Sigmoid colon (tissue), 7 donors: ENCODE results near the gene KDELR3. TPM values are rescaled to one million over a fixed set of nuclear protein-coding genes. Genes with fewer than 3 reads are reported as not detected.

Experiments
- DNase-seq: peaks from one replicate; pipeline ENCODE4 v3.0.0-alpha.2; 2019
- H3K27ac ChIP-seq, 4 donors: fragments of 200-600 bp; sonication (generic); one replicate each; pipeline ENCODE4 v1.5.1; 2016 to 2019; ENCODE audit warnings: mild to moderate bottlenecking in 1 of 4
- H3K27me3 ChIP-seq, 3 donors: fragments of 200-600 bp; sonication (generic); one replicate each; pipeline ENCODE4 v1.5.1; 2019; ENCODE audit warnings: mild to moderate bottlenecking in 1 of 3
- H3K36me3 ChIP-seq, 4 donors: fragments of 200-600 bp; sonication (generic); one replicate each; pipeline ENCODE4 v1.5.1; 2016 to 2019
- H3K4me1 ChIP-seq, 4 donors: fragments of 200-600 bp; sonication (generic); one replicate each; pipeline ENCODE4 v1.5.1; 2017 to 2019
- H3K4me3 ChIP-seq, 4 donors: fragments of 200-600 bp; sonication (generic); one replicate each; pipeline ENCODE4 v1.5.1; 2017 to 2019; ENCODE audit warnings: mild to moderate bottlenecking in 2 of 4, moderate library complexity in 1 of 4
- H3K9me3 ChIP-seq, 4 donors: fragments of 200-600 bp in 3 of 4; sonication (generic) in 3 of 4; one replicate each; pipeline versions ENCODE4 v1.5.1 to v1.6.1; 2013 to 2019
- CTCF ChIP-seq, 4 experiments: fragments of 450-650 bp in 3 of 4; fragments of 200-600 bp in 1 of 4; IDR thresholded peaks; one replicate each; pipeline ENCODE4 v1.5.1; 2016 to 2019; ENCODE audit warnings: antibody characterized with exemption in 4 of 4, mild to moderate bottlenecking in 3 of 4, moderate library complexity in 2 of 4
- EP300 ChIP-seq, 4 donors: sonication (generic); formaldehyde crosslinking; IDR thresholded peaks; one replicate each; pipeline ENCODE4 v1.6.1; 2017; ENCODE audit warnings: antibody characterized with exemption in 4 of 4
- POLR2A ChIP-seq, 2 donors: fragments of 450-650 bp; IDR thresholded peaks; one replicate each; pipeline ENCODE4 v1.6.1; 2016; ENCODE audit warnings: antibody characterized with exemption in 2 of 2, mild to moderate bottlenecking in 2 of 2, moderate library complexity in 2 of 2
- POLR2AphosphoS5 ChIP-seq, 4 donors: sonication (generic); formaldehyde crosslinking; IDR thresholded peaks; one replicate each; pipeline ENCODE4 v1.6.1; 2017; ENCODE audit warnings: antibody characterized with exemption in 4 of 4
- WGBS, 2 donors: extraction: QIAGEN DNeasy Blood & Tissue Kit; methylation state at CpG; one replicate each; pipeline ENCODE4 v1.1.7; 2013; 5-methylcytosine and 5-hydroxymethylcytosine counted together
- intact Hi-C: fragments of 100-400 bp; cut with DNase I; formaldehyde crosslinking; loops from one replicate; pipeline ENCODE4 v1.15.1; 2023
- polyA plus RNA-seq, 3 donors: library from polyadenylated mRNA; stranded (reverse); fragments of 200-250 nt; gene quantifications; one replicate each; pipeline ENCODE4 v1.2.3, GENCODE V29; 2013
- total RNA-seq, 4 donors: library from RNA; depleted of rRNA; stranded (reverse); fragments of >200 nt; gene quantifications; one replicate each; pipeline ENCODE4 v1.1.0, GENCODE V29; 2016
- donor health status: healthy with polysubstance abuse.
- donor health status: Bipolar disorder and iron deficiency.
- donor health status: healthy.

The KDELR3 gene
- total and polyA plus RNA-seq, 7 donors, result 2.5 to 14.3 (median 5.5) TPM

DNA sequence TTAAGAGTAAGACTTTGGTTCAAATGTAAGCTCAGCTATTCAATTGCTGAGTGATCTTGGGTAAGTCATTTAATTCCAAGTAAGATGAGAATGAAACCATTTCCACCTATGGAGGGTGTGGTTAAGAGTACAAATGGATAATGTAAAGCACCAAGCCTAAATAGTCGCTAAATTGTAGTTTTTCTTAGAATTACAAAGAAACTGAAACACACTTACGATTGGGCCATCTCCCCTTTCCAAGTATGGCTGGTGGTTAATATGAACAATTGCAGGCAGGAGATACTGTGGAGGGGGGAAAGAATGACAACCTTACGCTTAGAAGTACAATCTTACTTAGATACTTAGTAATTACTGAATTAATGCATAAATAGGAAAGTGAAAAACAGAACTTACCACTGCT lies 30.0 kb downstream of the KDELR3 start:
- intact Hi-C loops, result no loop called here
- no peak overlapping the region for H3K4me3 ChIP-seq
- no peaks in the 10 kb centered on the region for H3K9me3 ChIP-seq
- no peaks in the 10 kb centered on the region for H3K27me3 ChIP-seq
- peaks cover 57 to 92% (median 72%) of the 10 kb centered on the region in 4 donors for H3K36me3 ChIP-seq
- WGBS, 2 donors, result 87% methylated on average over 3 of the region's 3 CpGs
- H3K27ac ChIP-seq, result no peak overlapping the region
- peaks cover 0 to 47% (median 31%) of the 10 kb centered on the region in 4 donors for H3K4me1 ChIP-seq
- TF ChIP-seq EP300 (IDR thresholded peaks at IDR 0.05) (no peak), CTCF (IDR thresholded peaks at IDR 0.05) (no peak), POLR2A (IDR thresholded peaks at IDR 0.05) (no peak)
- no peak for DNase-seq

DNA sequence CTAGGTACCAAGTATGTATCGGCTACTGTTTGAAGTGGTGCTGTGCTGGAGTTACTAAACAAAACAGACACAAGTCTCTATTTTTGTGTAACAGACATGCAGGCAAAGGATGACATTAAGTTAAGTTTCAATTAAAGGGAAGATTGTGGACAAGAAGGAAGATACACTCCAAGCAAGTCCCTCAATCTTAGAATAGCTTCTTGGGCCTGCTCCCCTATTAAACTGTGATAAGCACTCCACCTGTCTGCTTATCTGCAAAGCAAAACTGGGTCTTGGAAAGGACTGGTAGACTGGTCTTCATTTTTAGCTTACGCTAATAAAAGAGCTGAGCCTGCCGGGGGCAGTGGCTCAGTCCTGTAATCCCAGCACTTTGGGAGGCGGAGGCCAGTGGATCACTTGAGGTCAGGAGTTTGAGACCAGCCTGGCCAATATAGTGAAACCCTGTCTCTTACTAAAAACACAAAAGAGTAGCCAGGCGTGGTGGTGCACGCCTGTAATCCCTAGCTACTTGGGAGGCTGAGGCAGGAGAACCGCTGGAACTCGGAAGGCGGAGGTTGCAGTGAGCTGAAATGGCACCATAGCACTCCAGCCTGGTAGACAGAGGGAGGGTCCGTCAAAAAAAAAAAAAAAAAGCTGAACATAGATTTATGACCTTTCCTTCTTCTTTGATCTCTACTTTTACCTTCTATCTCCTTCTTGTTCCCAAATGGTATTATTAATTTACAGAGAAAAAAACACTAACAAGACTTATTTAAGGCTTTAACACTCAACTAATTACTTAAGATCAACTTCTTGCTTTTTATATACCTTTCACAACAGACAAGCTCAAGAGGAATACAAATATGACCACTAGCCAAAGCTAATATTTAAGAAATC lies 34.1 kb downstream of the KDELR3 start:
- Histone ChIP-seq H3K27ac (peak overlapping the region; percentile 28 to 99 (median 98)), H3K27me3 (no peaks in the 10 kb centered on the region), H3K4me1 (peaks cover 0 to 74% (median 56%) of the 10 kb centered on the region in 4 donors), H3K36me3 (peaks cover 26 to 50% (median 36%) of the 10 kb centered on the region in 4 donors), H3K4me3 (peak overlapping the region in 2 of 4 donors; percentile 73 to 89), H3K9me3 (no peaks in the 10 kb centered on the region)
- WGBS, 2 donors, result 88 to 89% methylated on average over 10 of the region's 10 CpGs
- no peak for DNase-seq
- TF ChIP-seq POLR2A (IDR thresholded peaks at IDR 0.05), result no peak
- no peak for TF ChIP-seq CTCF (IDR thresholded peaks at IDR 0.05)
- no peak for TF ChIP-seq POLR2AphosphoS5 (IDR thresholded peaks at IDR 0.05)
- TF ChIP-seq EP300 (IDR thresholded peaks at IDR 0.05), result no peak
- intact Hi-C loops, result loop anchor here (10.0 kb wide), 1 partner anchor 447 kb away; the partner anchor contains the start of gene PICK1

- H3K9me3 ChIP-seq, result no peaks in the 10 kb centered on the region
- no peak for TF ChIP-seq POLR2A (IDR thresholded peaks at IDR 0.05)
- TF ChIP-seq POLR2AphosphoS5 (IDR thresholded peaks at IDR 0.05), result no peak
- no peak for TF ChIP-seq EP300 (IDR thresholded peaks at IDR 0.05)
- TF ChIP-seq CTCF (IDR thresholded peaks at IDR 0.05), result no peak
- peaks cover 18 to 40% (median 29%) of the 10 kb centered on the region in 4 donors for H3K36me3 ChIP-seq
- WGBS, 2 donors, result 45 to 64% methylated on average over 4 of the region's 4 CpGs
- peak overlapping the region; percentile 28 to 99 (median 98) for H3K27ac ChIP-seq
- DNase-seq, result no peak
- no peaks in the 10 kb centered on the region for H3K27me3 ChIP-seq
- intact Hi-C loops, result loop anchor here (10.0 kb wide), 1 partner anchor 448 kb away; the partner anchor contains the start of gene PICK1
- H3K4me1 ChIP-seq, result peaks cover 0 to 75% (median 62%) of the 10 kb centered on the region in 4 donors
- peak overlapping the region in 3 of 4 donors; percentile 73 to 94 (median 89) for H3K4me3 ChIP-seq
Measured at GRCh38 chr22:38503021-38503420, 35.1 kb downstream of the KDELR3 start.

DNA sequence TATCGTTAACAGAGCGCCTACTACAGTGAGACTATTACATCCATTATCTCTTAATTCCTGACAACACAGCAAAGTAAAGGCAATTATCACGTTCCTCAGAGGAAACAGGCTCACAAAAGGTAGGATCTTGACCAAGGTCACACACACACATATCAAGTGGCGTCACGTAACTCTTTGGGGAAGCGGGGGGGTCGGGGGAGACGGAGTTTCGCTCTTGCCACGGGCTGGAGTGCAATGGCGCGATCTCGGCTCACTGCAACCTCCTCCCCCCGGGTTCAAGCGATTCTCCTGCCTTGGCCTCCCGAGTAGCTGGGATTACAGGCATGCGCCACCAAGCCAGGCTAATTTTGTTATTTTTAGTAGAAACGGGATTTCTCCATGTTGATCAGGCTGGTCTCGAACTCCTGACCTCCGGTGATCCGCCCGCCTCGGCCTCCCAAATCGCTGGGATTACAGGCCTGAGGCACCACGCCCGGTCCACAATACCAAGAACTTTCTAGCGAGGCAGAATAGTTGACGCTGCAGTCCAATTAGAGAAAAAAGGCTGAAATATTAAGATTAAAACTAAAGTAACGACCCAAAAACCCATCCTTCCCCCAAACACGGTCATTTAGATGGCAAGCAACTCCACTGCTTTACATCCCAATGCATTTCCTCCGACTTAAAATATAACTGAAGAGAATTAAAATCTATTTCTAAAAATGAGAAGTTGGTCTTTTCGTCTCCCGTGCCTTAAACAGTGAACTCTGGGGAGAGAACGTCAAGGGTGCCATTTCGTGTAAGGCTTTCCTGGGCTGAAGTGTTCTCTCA lies 37.0 kb downstream of the KDELR3 start:
- no peaks in the 10 kb centered on the region for H3K27me3 ChIP-seq
- peak overlapping the region; percentile 73 to 94 (median 90) for H3K4me3 ChIP-seq
- DNase-seq, result peak; percentile 78
- H3K27ac ChIP-seq, result peak overlapping the region; percentile 98 to 100 (median 99)
- H3K9me3 ChIP-seq, result no peaks in the 10 kb centered on the region
- WGBS, 2 donors, result 1% methylated on average over 35 of the region's 35 CpGs
- H3K36me3 ChIP-seq, result peaks cover 2 to 21% (median 11%) of the 10 kb centered on the region in 4 donors
- TF ChIP-seq POLR2AphosphoS5 (IDR thresholded peaks at IDR 0.05), result peak in 1 of 4 donors; percentile 26
- TF ChIP-seq POLR2A (IDR thresholded peaks at IDR 0.05), result no peak
- no peak for TF ChIP-seq CTCF (IDR thresholded peaks at IDR 0.05)
- TF ChIP-seq EP300 (IDR thresholded peaks at IDR 0.05), result no peak
- peaks cover 0 to 56% (median 54%) of the 10 kb centered on the region in 4 donors for H3K4me1 ChIP-seq
- intact Hi-C loops, result loop anchor here (5.0 to 10.0 kb wide), 3 partner anchors 38 to 450 kb away; partner anchors contain the start of genes KDELR3, MAFF and PICK1
